ENCODE results near the gene LAMB4. TPM values are rescaled to one million over a fixed set of nuclear protein-coding genes. Genes with fewer than 3 reads are reported as not detected.

Gene LAMB4
- total and polyA plus RNA-seq, 2 of the 8 experiments (the other 6 are each of a cell fraction or from before 2014, with no cell fraction given): not detected

DNA sequence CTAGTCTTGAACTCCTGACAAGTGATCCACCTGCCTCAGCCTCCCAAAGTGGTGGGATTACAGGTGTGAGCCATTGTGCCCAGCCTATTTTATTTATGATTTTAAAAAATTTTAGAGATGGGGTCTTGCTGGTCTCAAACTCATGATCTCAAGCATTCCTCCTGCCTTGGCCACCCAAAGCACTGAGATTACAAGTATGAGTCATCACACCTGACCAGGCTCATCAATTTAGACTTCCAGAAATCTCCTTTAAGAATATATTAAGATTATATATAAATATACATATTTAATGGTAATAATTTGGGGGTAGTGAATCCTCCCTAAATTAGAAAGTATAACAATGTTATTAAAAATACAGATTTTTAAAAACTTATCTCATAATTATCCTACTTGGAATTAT is 156.3 kb downstream of the LAMB4 start (continued):
- TF ChIP-seq TAF1 (IDR thresholded peaks at IDR 0.05; ENCODE audit: low read depth, low read length) (no peak), BACH1 (IDR thresholded peaks at IDR 0.05; ENCODE audit: low read length) (no peak), ZNF274 (IDR thresholded peaks at IDR 0.05; ENCODE audit: borderline replicate concordance, extremely low read depth, low read length) (no peak), PHF8 (conservative IDR thresholded peaks at IDR 0.05; ENCODE audit: low read depth, low read length) (no peak), SP4 (IDR thresholded peaks at IDR 0.05; ENCODE audit: low read length) (no peak), CBX8 (IDR thresholded peaks at IDR 0.05; ENCODE audit: borderline replicate concordance, low read depth, low read length) (no peak)
- TF ChIP-seq, protein P1, sequence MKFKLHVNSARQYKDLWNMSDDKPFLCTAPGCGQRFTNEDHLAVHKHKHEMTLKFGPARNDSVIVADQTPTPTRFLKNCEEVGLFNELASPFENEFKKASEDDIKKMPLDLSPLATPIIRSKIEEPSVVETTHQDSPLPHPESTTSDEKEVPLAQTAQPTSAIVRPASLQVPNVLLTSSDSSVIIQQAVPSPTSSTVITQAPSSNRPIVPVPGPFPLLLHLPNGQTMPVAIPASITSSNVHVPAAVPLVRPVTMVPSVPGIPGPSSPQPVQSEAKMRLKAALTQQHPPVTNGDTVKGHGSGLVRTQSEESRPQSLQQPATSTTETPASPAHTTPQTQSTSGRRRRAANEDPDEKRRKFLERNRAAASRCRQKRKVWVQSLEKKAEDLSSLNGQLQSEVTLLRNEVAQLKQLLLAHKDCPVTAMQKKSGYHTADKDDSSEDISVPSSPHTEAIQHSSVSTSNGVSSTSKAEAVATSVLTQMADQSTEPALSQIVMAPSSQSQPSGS (IDR thresholded peaks at IDR 0.05; ENCODE audit: low read length): no peak

Small RNA genes within 50 kb of the gene (small RNA-seq; reads per million reads assigned to genes)
- gene RF00012 (ENCODE audit: insufficient read depth): not detected

Other genes with a start within 250 kb of the LAMB4 start
- gene DLD, start 239.2 kb downstream of the LAMB4 start, total RNA-seq (2021; fragmentation: NEBNext Ultra II Directional; extraction: Animal tissue kit (Norgen Biotek cat#: 25700)): 63.7 and 71.4 TPM in 2 replicates
- gene DLD, start 239.2 kb downstream of the LAMB4 start, polyA plus RNA-seq (2011; rRNA removed): 67.8 and 88.5 TPM in 2 replicates
- 37.2 and 38.5 TPM in 2 replicates for gene LAMB1, start 127.2 kb downstream of the LAMB4 start, total RNA-seq (2021; fragmentation: NEBNext Ultra II Directional; extraction: Animal tissue kit (Norgen Biotek cat#: 25700))
- gene LAMB1, start 127.2 kb downstream of the LAMB4 start, polyA plus RNA-seq (2011; rRNA removed): 31.9 and 61.6 TPM in 2 replicates

Measured in H1 (cell line).